Prostate gland (tissue), 2 donors: ENCODE data around the gene STX7. TPM values are rescaled to one million over a fixed set of nuclear protein-coding genes. Genes with fewer than 3 reads are reported as not detected.

Experiments used
- DNase-seq: peaks from one replicate; pipeline ENCODE4 v3.0.0-alpha.2; 2019; ENCODE audit warnings: low spot score
- H3K27ac ChIP-seq, 2 donors: fragments of 200-600 bp; sonication (generic); 2 replicates each; pipeline ENCODE4 v1.5.1; 2017 to 2019
- H3K27me3 ChIP-seq: fragments of 200-600 bp; sonication (generic); replicated peaks from 2 replicates; pipeline ENCODE4 v1.5.1; 2019; ENCODE audit not compliant: insufficient read depth
- H3K36me3 ChIP-seq, 2 donors: fragments of 200-600 bp; sonication (generic); 1 replicate in 1 of 2; 2 replicates in 1 of 2; pipeline versions ENCODE4 v1.5.1 to v1.8.1; 2017 to 2019
- H3K4me1 ChIP-seq: fragments of 200-600 bp; sonication (generic); replicated peaks from 2 replicates; pipeline ENCODE4 v1.5.1; 2019
- H3K4me3 ChIP-seq, 2 donors: fragments of 200-600 bp; sonication (generic); 2 replicates each; pipeline ENCODE4 v1.5.1; 2017 to 2019
- H3K9me3 ChIP-seq: fragments of 200-600 bp; sonication (generic); 2 replicates; pipeline ENCODE4 v1.5.1; 2017
- POLR2A ChIP-seq: fragments of 450-650 bp; IDR thresholded peaks from one replicate; pipeline ENCODE4 v1.6.1; 2016; ENCODE audit warnings: antibody characterized with exemption, mild to moderate bottlenecking
- POLR2AphosphoS5 ChIP-seq: sonication (generic); formaldehyde crosslinking; IDR thresholded peaks from one replicate; pipeline ENCODE4 v1.6.1; 2017; ENCODE audit warnings: antibody characterized with exemption
- WGBS: methylation state at CpG from one replicate; pipeline ENCODE4 v1.1.5; 2018; 5-methylcytosine and 5-hydroxymethylcytosine counted together
- intact Hi-C: fragments of 100-400 bp; cut with DNase I; formaldehyde crosslinking; loops from one replicate; pipeline ENCODE4 v1.14.2; 2022
- total RNA-seq, 2 donors: library from RNA; depleted of rRNA; stranded (reverse); fragments of >200 nt; gene quantifications; one replicate each; pipeline ENCODE4 v1.1.0, GENCODE V29; 2016
- TF ChIP-seq, protein P1 (sequence below), 4 experiments: fragments of 200-600 bp in 2 of 4; fragments of 450-650 bp in 2 of 4; sonication (generic) in 2 of 4; IDR thresholded peaks; 1 replicate in 3 of 4; 2 replicates in 1 of 4; pipeline ENCODE4 v1.5.1; 2016 to 2019; ENCODE audit warnings: antibody characterized with exemption in 4 of 4, mild to moderate bottlenecking in 2 of 4, moderate library complexity in 2 of 4

The STX7 gene
- total RNA-seq, 2 donors from 2014 or later, result 17.6 to 27.1 TPM

DNA sequence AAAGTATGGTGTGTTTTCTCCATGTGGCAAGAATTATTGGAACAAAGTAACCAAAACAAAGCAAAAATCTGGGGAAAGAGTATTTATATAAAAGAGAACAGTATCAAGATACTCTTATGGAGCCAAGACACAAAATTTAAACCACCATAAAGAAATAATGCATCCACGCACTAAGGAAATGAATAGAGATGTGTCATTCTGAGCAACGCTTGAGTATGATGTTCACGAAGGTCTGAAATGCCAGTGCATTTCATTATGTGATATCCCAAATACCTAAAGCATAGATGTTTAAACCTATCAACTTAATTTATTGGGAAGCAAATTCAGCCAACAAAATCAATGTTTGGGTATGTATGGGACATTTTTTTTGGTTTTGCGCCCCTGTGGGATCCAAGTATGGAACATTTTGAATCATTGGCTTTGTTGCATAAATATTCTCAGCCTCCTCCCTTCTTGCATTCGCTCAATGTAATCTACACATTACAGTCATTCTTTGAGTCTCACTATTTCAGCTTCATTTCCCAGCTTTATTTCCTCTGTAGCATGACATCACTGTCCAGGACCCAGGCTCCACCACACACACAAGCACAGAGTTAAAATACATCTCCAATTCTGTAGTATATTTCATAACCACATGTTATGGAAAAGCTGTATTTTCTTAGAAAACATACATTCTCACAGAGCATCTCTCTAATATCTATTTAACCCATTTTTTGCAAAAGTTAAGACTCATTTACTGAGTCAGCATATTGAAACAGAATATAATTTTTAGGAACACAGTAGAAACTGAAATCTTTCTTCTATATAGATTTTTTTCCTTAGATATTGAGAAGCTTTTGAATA is 100.0 kb downstream of the STX7 start:
- Histone ChIP-seq H3K4me1 (no peaks in the 10 kb centered on the region), H3K4me3 (no peak overlapping the region), H3K36me3 (no peaks in the 10 kb centered on the region), H3K9me3 (no peaks in the 10 kb centered on the region), H3K27me3 (no peaks in the 10 kb centered on the region), H3K27ac (no peak overlapping the region)
- TF ChIP-seq POLR2A, result no peak
- TF ChIP-seq, protein P1, sequence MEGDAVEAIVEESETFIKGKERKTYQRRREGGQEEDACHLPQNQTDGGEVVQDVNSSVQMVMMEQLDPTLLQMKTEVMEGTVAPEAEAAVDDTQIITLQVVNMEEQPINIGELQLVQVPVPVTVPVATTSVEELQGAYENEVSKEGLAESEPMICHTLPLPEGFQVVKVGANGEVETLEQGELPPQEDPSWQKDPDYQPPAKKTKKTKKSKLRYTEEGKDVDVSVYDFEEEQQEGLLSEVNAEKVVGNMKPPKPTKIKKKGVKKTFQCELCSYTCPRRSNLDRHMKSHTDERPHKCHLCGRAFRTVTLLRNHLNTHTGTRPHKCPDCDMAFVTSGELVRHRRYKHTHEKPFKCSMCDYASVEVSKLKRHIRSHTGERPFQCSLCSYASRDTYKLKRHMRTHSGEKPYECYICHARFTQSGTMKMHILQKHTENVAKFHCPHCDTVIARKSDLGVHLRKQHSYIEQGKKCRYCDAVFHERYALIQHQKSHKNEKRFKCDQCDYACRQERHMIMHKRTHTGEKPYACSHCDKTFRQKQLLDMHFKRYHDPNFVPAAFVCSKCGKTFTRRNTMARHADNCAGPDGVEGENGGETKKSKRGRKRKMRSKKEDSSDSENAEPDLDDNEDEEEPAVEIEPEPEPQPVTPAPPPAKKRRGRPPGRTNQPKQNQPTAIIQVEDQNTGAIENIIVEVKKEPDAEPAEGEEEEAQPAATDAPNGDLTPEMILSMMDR (IDR thresholded peaks at IDR 0.05), result no peak
- TF ChIP-seq POLR2AphosphoS5, result no peak
- no peak for DNase-seq
- intact Hi-C loops, result no loop called here
- WGBS, result 96% methylated on average over 5 of the region's 5 CpGs

DNA sequence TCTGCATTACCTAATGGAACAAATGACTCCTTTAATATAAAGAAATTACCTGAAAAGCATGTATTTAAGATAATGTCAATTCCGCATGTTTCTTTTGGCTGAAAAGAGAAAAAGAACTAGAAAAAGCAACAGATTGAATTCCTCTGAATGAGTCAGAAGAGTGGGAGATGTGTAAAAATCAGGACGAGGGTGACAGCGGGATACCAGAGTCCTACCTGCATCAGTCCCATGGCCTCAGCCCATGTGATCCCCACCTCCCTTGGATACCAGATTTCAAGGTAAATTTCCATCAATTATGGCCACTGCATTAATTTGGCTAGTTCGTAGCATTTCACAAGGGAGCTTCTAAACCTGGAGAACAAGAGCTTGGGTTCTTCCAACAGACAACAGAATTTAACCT is 101.6 kb downstream of the STX7 start:
- Histone ChIP-seq H3K4me3 (no peak overlapping the region), H3K36me3 (no peaks in the 10 kb centered on the region), H3K4me1 (no peaks in the 10 kb centered on the region), H3K27me3 (no peaks in the 10 kb centered on the region), H3K9me3 (no peaks in the 10 kb centered on the region), H3K27ac (no peak overlapping the region)
- intact Hi-C loops, result no loop called here
- no peak for TF ChIP-seq POLR2A
- TF ChIP-seq, protein P1 (IDR thresholded peaks at IDR 0.05), result no peak
- no peak for TF ChIP-seq POLR2AphosphoS5
- no peak for DNase-seq
- 88% methylated on average over 4 of the region's 4 CpGs for WGBS

DNA sequence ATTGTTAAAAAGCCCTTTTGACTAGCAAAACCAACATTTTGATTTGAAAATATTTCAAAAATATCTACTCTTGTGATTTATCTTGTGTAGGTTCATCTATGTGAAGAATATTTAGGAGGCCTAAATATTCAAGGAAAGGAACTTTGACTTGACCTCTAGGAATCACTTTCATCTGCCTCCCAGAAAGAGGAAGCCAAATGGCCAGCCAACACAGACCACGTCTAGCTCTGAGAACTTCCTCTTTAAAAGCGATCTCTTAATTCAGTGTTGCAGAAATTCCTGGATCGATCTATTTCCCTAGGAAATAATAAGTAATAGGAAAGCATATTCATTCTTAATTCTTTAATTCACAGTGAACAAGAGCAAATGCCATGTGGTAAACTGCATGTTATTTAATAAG is 102.1 kb downstream of the STX7 start:
- Histone ChIP-seq H3K36me3 (no peaks in the 10 kb centered on the region), H3K4me3 (no peak overlapping the region), H3K27ac (no peak overlapping the region), H3K27me3 (no peaks in the 10 kb centered on the region), H3K4me1 (no peaks in the 10 kb centered on the region), H3K9me3 (no peaks in the 10 kb centered on the region)
- WGBS, result 92% methylated on average over 3 of the region's 3 CpGs
- DNase-seq, result no peak
- TF ChIP-seq, protein P1 (IDR thresholded peaks at IDR 0.05), result no peak
- no peak for TF ChIP-seq POLR2AphosphoS5
- TF ChIP-seq POLR2A, result no peak
- intact Hi-C loops, result no loop called here

DNA sequence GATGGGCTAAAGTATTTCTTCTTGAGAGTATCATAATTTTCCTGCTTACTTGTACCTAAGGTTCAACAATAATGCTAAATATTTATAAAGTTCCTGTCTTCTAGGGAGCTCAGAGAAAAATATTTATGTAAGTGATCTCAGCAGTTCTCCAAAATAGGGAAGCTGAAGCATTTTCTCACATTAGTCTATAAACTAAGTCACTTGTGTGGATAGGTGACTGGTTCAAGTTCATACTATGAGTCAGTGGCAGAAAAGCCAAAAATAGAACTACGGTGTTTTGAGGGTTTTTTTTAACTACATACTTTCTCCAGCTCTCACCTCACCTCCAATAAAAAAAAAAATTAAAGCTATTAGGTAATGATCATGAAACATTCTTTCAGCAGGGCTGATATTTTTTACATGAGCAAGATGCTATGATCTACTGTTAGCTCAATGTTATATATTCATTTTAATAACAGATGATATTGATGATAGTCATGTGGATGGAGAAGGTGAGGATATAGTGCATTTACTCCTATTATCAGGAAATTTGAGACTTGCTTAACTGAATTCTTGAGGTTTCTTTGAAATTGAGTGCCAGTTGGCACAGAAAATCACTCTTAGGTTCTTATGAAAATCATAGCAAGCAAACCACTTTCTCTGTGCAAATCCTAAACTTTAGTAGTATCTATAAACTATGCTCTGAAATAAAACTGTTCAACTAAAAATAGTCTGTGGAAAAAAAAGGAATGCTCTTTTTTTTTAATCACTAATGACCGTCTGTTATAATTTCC is 107.6 kb downstream of the STX7 start:
- WGBS, result 26% methylated on average over 2 of the region's 2 CpGs
- TF ChIP-seq, protein P1 (IDR thresholded peaks at IDR 0.05), result no peak
- TF ChIP-seq POLR2A (no peak), POLR2AphosphoS5 (no peak)
- no peak overlapping the region for H3K27ac ChIP-seq

More for the DNA sequence above, 107.6 kb downstream of the STX7 start:
- Histone ChIP-seq H3K36me3 (no peaks in the 10 kb centered on the region), H3K4me3 (no peak overlapping the region), H3K27me3 (no peaks in the 10 kb centered on the region), H3K9me3 (no peaks in the 10 kb centered on the region), H3K4me1 (no peaks in the 10 kb centered on the region)
- no peak for DNase-seq
- intact Hi-C loops, result no loop called here
